AG09309 (cell line): Measurements from ENCODE around the gene PDE9A.
"Not testable (repeated sequence)": the region's sequence is repeated elsewhere in the genome, so short reads cannot be mapped to it uniquely, and the experiment has no call there.

Experiments used
- DNase-seq: peaks from one replicate; pipeline ENCODE4 v3.0.0-alpha.2; 2010; ENCODE audit warnings: low read depth
- H3K4me3 ChIP-seq: 2 replicates; pipeline ENCODE4 v1.5.1; 2011; ENCODE audit warnings: mild to moderate bottlenecking, low read depth, low read length, moderate library complexity; ENCODE audit not compliant: control insufficient read depth
- TF ChIP-seq, protein P1 (sequence below): IDR thresholded peaks from 2 replicates; pipeline ENCODE4 v1.5.1; 2011; ENCODE audit warnings: mild to moderate bottlenecking, low read depth, low read length, inconsistent platforms; ENCODE audit not compliant: insufficient read depth, control insufficient read depth; ENCODE audit errors: missing control alignments

Gene PDE9A

DNA sequence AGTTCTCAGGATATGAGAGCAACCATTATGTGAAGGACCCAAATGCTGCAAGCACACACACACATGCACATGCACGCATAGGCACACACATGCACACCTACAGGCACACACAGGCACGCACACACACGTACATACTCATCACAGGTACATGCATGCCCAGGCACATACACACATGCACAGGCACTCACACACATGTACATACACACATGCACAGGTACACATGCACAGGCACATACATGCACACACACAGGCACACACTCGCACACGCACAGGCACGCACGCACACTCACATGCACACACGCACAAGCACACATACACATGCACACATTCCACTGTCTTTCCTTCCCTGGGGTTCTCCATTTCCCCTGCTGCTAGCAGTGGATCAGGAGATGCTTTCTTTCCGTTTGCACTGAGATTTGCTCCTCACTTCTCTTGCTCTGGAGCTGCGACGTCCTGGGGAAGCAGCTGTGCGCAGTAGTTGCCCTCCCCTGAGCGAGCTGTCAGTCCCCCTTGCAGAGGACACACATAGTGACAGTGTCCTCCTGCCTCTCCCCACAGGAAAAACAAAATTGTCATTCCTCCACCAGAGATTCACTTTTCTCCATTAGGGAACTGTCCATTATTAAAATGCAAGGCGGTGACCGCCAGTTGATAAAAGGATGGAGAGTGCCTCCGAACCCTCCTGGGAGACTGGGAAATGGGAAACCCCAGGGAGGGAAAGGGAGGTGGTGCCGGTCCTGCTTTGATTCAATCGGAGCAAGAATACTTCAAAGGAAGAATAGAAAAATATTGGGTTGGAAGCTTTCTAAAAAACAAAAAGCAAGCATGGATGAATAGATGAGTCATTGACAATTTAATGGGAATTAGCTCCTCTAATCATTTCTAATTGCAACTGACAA, 156.4 kb downstream of the PDE9A start:
- no peak for DNase-seq
- no peak overlapping the region for H3K4me3 ChIP-seq
- TF ChIP-seq, protein P1, sequence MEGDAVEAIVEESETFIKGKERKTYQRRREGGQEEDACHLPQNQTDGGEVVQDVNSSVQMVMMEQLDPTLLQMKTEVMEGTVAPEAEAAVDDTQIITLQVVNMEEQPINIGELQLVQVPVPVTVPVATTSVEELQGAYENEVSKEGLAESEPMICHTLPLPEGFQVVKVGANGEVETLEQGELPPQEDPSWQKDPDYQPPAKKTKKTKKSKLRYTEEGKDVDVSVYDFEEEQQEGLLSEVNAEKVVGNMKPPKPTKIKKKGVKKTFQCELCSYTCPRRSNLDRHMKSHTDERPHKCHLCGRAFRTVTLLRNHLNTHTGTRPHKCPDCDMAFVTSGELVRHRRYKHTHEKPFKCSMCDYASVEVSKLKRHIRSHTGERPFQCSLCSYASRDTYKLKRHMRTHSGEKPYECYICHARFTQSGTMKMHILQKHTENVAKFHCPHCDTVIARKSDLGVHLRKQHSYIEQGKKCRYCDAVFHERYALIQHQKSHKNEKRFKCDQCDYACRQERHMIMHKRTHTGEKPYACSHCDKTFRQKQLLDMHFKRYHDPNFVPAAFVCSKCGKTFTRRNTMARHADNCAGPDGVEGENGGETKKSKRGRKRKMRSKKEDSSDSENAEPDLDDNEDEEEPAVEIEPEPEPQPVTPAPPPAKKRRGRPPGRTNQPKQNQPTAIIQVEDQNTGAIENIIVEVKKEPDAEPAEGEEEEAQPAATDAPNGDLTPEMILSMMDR = no peak

DNA sequence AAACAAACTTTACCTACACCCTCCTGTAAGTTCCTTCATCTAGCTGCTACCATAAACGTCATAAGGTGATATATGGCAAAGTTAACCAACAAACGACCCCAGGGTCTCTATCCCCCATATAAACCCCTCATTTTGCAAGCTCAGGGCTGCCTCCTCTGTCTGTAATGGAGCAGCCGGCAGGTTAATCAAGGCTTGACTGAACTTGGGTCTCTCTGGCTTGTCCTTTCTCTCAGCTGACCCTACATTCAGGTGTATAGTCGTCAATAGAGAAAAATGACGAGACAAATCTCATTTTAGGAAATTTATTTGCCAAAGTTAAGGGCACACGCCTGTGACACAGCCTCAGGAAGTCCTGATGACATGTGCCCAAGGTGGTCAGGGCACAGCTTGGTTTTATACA, 158.5 kb downstream of the PDE9A start:
- no peak for DNase-seq
- TF ChIP-seq, protein P1 = no peak
- H3K4me3 ChIP-seq = no peak overlapping the region

DNA sequence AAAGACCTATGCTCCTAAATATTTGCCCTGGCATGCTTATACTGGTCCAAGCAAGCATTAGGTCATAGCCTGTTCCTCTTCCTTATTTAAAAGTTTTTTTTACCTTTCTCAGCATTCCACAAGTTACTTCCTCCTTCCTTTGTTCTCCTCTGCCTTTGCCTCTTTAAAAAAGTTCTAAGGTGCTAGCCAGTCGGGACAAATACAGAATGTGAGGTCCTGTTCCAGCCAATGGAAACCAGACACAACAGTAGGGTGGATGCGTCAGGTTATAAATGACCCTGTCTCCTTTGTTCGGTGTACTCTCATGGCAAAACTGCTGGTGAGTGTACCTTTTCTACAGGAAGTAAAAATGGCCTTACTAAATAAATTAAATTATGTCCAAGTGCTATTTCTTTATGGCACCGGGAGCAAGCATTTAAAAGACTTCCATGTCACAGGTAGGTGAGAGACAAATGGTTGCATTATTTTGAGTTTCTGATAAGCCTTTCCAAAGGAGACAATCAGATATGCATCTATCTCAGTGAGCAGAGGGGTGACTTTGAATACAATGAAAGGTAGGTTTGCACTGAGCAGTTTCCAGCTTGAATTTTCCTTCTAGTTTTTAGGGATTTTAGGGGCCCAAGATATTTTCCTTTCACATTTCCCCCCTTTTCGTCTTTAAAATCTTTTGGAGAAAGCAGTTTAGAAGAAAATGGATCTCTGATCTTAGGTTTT, 159.3 kb downstream of the PDE9A start:
- not testable (repeated sequence) for H3K4me3 ChIP-seq, DNase-seq

DNA sequence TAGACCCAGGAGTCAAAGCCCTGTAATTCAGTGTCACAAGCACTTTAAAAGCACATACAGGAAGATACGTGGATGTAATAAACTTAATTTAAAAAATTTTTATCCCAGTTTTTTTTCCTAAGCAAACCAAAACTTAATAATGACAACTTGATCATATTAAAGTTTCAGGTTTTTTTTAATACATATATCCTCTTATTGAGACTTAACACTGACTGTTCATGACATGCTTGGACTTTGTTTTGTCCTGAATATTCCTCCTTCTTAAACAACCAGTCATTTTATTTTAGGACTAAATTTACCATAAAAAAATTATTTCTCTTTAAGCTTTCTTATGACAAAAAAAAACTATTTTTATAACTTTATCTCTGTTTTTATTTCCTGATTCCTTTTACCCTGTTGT, 161.8 kb downstream of the PDE9A start:
- TF ChIP-seq, protein P1 = no peak
- DNase-seq = no peak
- H3K4me3 ChIP-seq = no peak overlapping the region

DNA sequence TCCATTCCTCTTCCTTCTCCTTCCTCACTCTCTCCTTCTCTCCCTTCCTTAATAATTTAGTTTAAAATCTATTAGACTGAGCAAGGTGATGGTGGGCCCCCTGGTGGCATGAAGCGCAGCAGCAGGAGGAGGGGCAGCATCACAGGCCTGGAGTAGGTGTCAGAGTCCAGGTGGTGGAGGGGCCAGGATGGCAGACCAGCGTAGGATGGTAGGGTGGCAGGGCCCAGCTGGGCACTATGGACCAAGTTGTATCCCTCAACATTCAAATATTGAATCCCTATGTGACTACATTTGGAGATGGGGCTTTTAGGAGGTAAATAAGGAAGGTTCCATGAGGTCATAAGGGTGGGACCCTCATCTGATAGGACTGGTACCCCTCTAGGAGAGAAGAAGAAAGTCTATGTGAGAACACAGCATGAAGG, 164.9 kb downstream of the PDE9A start:
- TF ChIP-seq, protein P1 = peak; percentile 87
- no peak overlapping the region for H3K4me3 ChIP-seq
- DNase-seq = no peak

DNA sequence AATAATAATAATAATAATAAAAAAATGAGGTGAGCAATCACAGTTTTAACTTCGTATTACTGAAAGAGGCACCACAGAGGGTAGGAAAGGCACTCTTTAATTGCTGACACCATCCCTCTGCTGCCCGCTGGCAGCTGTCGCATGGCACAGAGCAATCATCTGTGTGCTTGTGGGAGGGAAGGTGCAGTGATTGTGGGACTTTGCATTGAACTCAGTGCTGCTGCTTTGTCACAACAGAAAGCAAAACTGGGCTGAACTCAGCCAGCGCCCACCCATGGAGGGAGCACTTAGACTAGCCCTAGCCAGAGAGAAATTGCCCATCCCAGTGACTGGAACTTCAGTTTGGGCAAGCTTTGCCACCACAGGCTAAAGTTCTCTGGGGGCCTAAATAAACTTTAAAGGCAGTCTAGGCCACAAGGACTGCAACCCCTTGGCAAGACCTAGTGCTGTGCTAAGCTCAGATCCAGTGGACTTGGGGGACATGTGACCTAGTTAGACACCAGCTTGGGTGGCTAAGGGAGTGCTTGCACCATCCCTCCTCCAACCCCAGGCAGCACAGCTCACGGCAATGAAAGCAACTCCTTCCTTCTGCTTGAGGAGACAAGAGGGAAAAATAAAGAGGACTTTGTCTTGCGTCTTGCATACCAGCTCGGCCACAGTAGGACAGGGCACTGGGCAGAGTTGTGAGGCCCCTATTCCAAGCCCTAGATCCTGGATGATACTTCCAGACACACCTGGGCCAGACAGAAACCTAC, 166.6 kb downstream of the PDE9A start:
- DNase-seq = no peak
- TF ChIP-seq, protein P1 = no peak
- H3K4me3 ChIP-seq = no peak overlapping the region
